Cerebellar nuclear complex (tissue), 1 donor: ENCODE measurements around the gene CYP2J2.
"Not testable (repeated sequence)": the region's sequence is repeated elsewhere in the genome, so short reads cannot be mapped to it uniquely, and the experiment has no call there.

Experiments
- DNase-seq, 2 experiments: peaks; one replicate each; lab custom pipeline; 2025; lab: John Stamatoyannopoulos, UW

CYP2J2 gene

GRCh38 chr1:59919746-59920145 lies 6.8 kb downstream of the CYP2J2 start:
- DNase-seq, result no peak

GRCh38 chr1:59917785-59918180 lies 8.8 kb downstream of the CYP2J2 start:
- no peak for DNase-seq

DNA sequence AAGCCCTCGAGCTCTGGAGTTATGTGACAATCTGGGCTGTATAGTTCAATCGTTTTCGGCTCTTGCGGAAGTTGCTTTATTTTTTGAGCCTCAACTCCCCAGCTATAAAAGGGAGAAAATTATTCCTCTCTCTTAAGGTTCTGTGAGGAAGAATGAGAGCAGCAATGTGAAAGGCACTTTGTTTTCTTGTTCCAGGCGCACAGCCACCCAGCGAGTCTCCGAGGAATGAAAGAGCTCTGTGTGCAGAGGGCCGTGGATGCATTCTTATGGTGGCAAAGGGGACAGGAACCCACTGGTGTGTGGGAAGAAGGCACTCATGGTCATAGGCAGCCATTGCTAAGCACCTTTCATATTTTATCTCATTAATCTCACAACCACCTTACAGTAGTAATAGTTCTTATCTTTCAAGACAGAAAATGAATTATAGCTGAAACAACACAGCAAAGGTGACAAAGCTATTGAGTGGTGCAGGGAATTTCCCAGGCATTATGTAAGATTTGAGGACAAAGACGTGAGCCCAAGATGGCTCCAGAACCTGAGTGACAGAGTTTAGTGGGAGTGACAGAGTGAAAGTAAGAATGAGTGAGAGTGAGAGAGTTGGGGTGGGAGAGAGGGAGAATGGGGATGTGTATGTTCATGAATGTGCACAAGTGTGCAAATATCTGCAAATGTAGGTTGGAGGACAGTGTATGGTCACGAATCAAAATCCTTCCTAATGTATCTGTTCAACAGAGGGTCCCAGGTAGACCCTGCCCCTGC lies 9.4 kb downstream of the CYP2J2 start:
- DNase-seq, result no peak

GRCh38 chr1:59915516-59915915 lies 11.1 kb downstream of the CYP2J2 start:
- no peak for DNase-seq

GRCh38 chr1:59914791-59915286 lies 11.7 kb downstream of the CYP2J2 start:
- not testable (repeated sequence) for DNase-seq

DNA sequence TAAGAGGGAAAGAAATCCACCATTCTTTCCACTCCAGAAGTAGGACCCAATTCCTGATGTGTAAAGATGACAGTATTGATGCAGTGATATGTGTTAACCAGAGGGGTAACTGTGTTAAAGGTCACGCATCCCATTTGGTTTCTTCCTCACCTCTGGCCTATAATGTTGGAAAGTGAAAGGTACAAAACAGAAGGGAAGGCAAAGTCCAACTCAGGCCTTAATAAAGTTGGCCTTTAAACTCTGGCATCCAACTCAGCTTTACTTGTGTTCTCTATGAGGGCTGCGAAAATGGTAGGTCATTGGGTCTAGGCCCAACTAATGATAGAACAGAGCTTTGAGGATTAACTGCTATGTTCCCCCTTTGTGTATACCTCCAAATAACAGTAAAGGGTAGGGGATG lies 17.9 kb downstream of the CYP2J2 start:
- no peak for DNase-seq

- DNase-seq, result no peak
These were observed 18.5 kb downstream of the CYP2J2 start for GRCh38 chr1:59908084-59908483.

DNA sequence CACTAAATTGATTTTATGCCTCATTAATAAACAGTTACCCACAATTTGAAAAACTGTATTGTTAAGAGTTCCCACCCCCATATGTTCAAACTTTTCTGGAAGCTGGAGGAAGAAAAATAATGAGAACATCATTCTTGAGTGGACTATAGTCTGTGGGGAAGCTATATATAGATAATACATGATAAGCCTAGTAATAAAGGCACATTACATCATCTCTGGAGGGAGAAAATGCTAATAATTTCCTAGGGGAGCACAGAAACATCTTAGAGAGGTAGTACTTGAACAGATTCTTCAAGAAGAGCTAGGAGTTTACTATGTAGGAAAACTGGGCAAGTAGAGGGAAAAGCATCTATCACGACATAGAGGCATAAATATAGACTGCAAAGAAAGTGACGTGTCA lies 19.6 kb downstream of the CYP2J2 start:
- no peak for DNase-seq

- no peak for DNase-seq
These were observed 23.3 kb downstream of the CYP2J2 start for GRCh38 chr1:59903141-59903754.

GRCh38 chr1:59901770-59902388 lies 24.7 kb downstream of the CYP2J2 start:
- DNase-seq, result no peak

DNA sequence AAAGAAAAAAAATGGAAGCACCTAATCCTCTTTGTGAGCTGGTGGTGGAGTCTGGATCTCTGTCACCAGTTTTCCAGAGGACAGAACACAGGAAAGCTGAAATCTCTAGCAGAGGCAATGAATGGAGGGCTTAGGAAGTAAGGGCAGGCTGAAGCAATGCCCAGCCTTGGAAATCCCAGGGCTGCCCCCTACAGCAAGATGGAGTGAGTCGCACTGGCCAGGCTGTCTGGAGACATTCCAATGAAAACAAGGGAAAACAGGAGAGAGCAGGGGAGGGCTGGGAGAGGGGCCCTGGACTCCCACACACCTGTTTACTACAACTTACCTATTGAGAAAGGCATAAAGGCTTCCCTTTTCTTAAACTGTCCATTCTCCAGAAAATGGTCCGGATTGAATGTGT lies 25.9 kb downstream of the CYP2J2 start:
- DNase-seq, result no peak

GRCh38 chr1:59898927-59899326 lies 27.6 kb downstream of the CYP2J2 start:
- no peak for DNase-seq

- no peak for DNase-seq
These were observed 29.4 kb downstream of the CYP2J2 start for GRCh38 chr1:59897165-59897564.

DNA sequence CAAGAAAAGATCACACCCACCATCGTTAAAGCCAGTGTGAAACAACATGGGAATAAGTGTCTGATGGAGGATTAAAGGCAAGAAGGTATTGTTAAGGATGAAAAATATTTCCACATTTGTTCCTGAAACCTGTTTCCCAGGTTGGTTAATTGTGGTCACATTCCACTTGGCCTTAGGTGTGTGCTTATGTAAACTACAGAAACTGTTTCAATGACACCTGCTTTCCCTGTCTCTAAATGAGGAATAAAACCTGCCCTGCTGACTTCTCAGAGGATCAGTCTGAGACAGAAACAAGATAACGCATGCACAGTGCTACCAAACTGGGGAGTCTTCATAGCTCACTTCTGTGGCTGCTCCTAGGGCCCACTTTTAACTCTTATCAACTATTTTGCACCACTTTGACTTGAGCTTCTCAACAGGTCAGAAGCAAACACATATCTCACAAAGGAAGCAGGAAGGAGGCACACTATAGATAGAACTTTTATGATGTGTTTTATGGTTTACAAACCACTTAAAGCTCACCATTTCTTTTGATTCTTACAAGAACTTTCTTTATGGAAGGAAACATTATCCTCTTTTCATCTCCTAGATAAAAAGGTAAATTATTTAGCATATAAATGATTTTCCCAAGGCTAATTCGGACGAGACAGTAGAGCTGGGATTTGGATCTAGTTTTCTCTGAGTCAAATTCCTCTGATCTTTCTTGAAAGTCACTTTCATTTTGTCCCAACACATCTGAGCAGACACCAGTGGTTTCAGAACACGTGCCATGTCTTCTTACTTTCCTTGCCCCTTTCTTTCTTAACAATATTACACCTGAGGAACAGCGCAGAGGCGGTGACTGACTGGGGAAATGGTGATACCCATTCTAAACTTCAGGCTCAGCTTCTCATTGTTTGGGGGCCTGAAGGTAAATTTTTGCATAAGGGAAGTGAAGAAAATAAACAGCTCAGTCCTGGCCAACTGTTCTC lies 33.4 kb downstream of the CYP2J2 start:
- no peak for DNase-seq

DNA sequence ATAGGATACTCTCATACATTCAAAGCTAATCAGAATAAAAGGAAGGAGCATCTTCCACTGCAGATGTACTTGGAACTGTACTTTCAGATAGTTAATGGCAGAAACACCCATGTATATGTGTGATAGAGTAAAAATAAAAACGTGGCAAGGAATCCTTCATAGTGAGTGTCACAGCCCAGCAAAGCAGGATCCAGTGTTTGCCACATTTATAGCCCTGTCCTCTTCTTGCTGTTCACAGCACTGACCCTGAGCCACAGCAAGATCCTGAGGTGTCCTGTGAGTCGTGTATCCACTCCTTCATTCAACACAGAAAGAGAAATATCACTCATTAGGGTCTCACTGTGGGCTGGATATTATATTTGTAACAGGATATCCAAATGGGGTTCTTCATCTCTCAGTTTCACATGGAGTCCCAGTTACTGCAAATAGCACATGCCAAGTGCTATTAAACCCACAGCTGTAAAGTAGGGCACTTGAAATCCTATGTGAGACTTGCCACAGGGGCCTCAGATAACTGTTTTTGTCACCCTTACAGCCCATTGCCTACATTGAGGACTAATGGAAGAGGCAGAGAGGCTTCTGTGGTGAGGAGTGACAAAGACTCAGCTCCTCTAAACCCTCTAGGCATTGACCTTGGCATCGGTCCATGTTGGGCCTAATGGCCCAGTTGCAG lies 41.3 kb downstream of the CYP2J2 start:
- DNase-seq, result no peak

DNA sequence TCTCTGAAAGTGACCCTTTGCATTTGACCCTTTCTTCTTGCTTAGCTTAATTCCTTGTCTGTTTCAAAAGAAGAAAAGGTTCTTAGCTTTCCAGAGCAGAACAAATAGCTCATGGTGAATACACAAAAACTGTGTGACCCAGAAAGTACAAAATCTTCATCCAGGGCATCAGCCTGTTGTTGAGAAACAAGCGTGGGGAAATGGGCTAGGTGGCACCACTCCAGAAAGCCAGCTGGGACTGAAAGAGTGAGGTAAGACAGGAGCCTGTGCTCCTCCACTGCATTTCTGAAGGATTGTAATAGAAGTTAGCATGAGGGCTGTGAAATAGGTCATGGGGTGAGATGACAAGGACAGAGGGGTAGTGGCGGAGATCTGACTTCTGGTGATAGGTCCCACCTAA lies 45.8 kb downstream of the CYP2J2 start:
- DNase-seq, result no peak

- DNase-seq, result no peak
These were observed 46.5 kb downstream of the CYP2J2 start for GRCh38 chr1:59879996-59880505.

GRCh38 chr1:59879574-59879973 lies 47.0 kb downstream of the CYP2J2 start:
- DNase-seq, result no peak

- DNase-seq, result no peak
These were observed 48.2 kb downstream of the CYP2J2 start for GRCh38 chr1:59878370-59878769.

GRCh38 chr1:59877108-59877682 lies 49.4 kb downstream of the CYP2J2 start:
- no peak for DNase-seq

- DNase-seq, result no peak
These were observed 54.8 kb downstream of the CYP2J2 start for GRCh38 chr1:59871746-59872145.
